ENCODE data around the gene CIT. TPM values are rescaled to one million over a fixed set of nuclear protein-coding genes. Genes with fewer than 3 reads are reported as not detected.

Gene CIT
- total RNA-seq, 1 donor from 2014 or later: 18.0 TPM

DNA sequence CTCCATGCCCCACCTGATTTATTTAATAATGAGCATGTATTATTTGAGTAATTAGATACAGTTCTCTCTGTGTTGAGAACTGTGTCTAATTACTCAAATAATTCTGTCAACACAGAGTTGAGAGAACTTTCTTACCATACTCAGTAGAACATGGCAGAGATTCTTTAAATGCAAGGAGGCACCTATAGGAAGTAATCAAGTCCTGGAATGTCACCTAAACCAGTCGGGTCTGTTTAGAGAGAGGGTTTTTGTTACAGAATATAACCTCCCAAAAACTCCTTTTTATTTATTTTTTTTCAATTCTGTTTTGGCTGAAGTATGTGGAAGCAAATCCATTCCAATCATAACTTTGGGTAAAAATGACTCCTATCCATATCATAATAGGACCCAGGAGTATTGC, 37.5 kb upstream of the CIT start:
- intact Hi-C loops (cut with DNase I): no loop called here
- Histone ChIP-seq H3K27me3 (ENCODE audit: low read depth) (no peaks in the 10 kb centered on the region), H3K4me1 (no peaks in the 10 kb centered on the region), H3K27ac (no peak overlapping the region), H3K9me3 (no peaks in the 10 kb centered on the region), H3K4me3 (no peak overlapping the region), H3K36me3 (no peaks in the 10 kb centered on the region)
- ATAC-seq (no peak), DNase-seq (no peak)
- TF ChIP-seq, protein P1, sequence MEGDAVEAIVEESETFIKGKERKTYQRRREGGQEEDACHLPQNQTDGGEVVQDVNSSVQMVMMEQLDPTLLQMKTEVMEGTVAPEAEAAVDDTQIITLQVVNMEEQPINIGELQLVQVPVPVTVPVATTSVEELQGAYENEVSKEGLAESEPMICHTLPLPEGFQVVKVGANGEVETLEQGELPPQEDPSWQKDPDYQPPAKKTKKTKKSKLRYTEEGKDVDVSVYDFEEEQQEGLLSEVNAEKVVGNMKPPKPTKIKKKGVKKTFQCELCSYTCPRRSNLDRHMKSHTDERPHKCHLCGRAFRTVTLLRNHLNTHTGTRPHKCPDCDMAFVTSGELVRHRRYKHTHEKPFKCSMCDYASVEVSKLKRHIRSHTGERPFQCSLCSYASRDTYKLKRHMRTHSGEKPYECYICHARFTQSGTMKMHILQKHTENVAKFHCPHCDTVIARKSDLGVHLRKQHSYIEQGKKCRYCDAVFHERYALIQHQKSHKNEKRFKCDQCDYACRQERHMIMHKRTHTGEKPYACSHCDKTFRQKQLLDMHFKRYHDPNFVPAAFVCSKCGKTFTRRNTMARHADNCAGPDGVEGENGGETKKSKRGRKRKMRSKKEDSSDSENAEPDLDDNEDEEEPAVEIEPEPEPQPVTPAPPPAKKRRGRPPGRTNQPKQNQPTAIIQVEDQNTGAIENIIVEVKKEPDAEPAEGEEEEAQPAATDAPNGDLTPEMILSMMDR (IDR thresholded peaks at IDR 0.05): no peak

DNA sequence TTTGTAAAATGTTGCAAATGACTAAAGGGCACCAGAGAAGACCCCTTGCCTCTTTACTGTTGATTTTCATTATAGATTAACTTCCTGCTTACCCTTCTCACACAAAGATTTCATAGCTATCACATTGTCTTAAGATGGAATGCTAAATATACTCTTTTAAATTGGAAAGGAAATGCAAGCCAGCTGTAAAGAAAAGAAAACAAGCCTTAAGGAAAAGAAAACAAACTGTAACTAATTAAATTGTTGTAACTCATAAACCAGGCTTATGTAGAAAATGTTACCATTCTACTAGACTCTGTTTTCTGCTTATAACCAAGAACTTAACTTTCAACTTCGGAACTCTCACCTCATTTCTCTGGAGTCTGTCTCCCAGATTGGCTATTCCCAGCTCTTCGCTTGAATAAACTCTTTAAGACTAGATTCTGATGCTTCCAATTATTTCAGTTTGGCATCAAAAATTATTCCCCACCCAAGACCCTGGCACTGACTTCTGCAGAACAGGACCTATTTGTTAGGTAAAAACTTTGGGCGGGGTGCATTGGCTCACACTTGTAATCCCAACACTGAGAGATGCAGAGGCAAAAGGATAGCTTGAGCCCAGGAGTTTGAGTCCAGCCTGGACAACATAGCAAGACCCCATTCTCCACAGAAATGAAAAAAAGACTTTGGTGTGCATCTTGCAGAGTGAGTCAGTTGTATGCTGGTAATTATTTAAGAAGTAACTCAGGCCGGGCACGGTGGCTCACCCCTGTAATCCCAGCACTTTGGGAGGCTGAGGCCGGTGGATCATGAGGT, 36.6 kb upstream of the CIT start:
- H3K36me3 ChIP-seq: no peaks in the 10 kb centered on the region
- intact Hi-C loops (cut with DNase I): no loop called here
- no peaks in the 10 kb centered on the region for H3K4me1 ChIP-seq
- no peaks in the 10 kb centered on the region for H3K9me3 ChIP-seq
- TF ChIP-seq, protein P1 (IDR thresholded peaks at IDR 0.05): no peak
- H3K4me3 ChIP-seq: no peak overlapping the region
- no peak for DNase-seq
- ATAC-seq: no peak
- H3K27me3 ChIP-seq (ENCODE audit: low read depth): no peaks in the 10 kb centered on the region
- H3K27ac ChIP-seq: no peak overlapping the region

DNA sequence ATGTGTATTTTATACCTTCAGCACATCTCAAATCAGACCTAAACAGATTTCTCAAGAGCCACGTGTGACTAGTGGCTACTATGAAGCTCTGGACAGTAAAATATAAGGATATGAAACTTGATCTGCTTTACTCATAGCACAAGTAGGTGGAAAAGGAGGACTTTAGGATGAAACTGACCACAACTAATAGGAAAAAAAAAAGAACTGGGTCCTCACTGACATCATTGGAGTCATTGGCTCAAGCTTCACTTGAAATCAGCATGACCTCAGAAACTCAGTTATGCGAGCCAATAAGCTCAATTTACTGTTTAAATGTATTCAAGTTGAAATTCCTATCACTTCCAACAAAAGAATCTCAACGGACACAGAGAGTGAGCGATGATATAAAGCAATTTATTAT, 34.1 kb upstream of the CIT start:
- intact Hi-C loops (cut with DNase I): no loop called here
- DNase-seq (no peak), ATAC-seq (no peak)
- H3K9me3 ChIP-seq: no peaks in the 10 kb centered on the region
- no peaks in the 10 kb centered on the region for H3K4me1 ChIP-seq
- no peak overlapping the region for H3K4me3 ChIP-seq
- H3K36me3 ChIP-seq: no peaks in the 10 kb centered on the region
- no peak overlapping the region for H3K27ac ChIP-seq
- TF ChIP-seq, protein P1 (IDR thresholded peaks at IDR 0.05): no peak
- H3K27me3 ChIP-seq (ENCODE audit: low read depth): no peaks in the 10 kb centered on the region

DNA sequence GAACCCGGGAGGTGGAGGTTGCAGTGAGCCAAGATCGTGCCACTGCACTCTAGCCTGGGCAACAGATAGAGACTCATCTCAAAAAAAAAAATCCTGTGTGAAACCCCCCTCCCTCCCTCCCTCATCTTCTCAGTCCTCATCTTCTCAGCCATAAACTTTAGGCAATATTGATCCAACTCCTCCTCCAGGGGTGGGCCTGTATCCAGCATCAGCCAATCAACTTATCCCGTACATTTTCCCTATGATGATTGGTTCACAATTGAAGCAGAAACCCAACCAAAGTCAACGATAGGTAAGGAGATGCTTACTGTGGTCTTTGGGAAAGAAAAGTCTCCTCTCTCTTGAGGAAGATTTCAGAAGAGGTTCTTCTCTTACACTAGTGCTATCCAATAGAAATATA, 33.5 kb upstream of the CIT start:
- Histone ChIP-seq H3K27ac (no peak overlapping the region), H3K4me1 (no peaks in the 10 kb centered on the region), H3K9me3 (no peaks in the 10 kb centered on the region), H3K4me3 (no peak overlapping the region), H3K36me3 (no peaks in the 10 kb centered on the region), H3K27me3 (ENCODE audit: low read depth) (no peaks in the 10 kb centered on the region)
- TF ChIP-seq, protein P1 (IDR thresholded peaks at IDR 0.05): no peak
- no peak for DNase-seq
- no peak for ATAC-seq
- intact Hi-C loops (cut with DNase I): no loop called here

DNA sequence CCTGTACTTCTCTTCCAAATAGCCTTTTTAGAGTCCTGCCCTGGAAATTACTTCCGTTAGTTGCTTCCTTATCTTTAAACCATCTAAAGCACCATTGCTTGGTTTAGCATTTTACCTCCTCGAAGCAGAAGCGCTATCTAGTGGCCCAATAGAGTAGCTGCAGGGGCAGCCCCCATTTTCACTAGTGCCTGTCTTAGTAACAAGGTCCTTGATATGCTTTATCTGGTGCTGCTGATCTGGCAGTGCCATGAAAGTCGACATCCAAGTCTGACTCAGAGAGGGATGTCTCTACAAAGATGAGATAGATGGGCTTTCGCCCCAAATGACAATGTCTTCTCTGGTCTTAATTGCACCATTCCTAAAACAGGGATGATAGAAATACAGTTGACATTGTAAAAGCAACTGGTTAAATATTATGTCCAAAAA, 25.0 kb upstream of the CIT start:
- DNase-seq (peak; percentile 59), ATAC-seq (peak; percentile 79 to 88)
- intact Hi-C loops (cut with DNase I): no loop called here
- no peak overlapping the region for H3K27ac ChIP-seq
- H3K27me3 ChIP-seq (ENCODE audit: low read depth): no peaks in the 10 kb centered on the region
- H3K4me3 ChIP-seq: no peak overlapping the region
- H3K36me3 ChIP-seq: no peaks in the 10 kb centered on the region
- TF ChIP-seq, protein P1 (IDR thresholded peaks at IDR 0.05): peak; percentile 77
- H3K9me3 ChIP-seq: no peaks in the 10 kb centered on the region
- no peaks in the 10 kb centered on the region for H3K4me1 ChIP-seq

Measured in lower lobe of right lung (tissue), 2 donors.